SK-N-SH (cell line): ENCODE results near the gene DAPP1. TPM values are rescaled to one million over a fixed set of nuclear protein-coding genes. Genes with fewer than 3 reads are reported as not detected.

Experiments used
- CTCF ChIA-PET: fragments of 300-600, 350-600 bp; formaldehyde crosslinking; extraction: SDS; loops from one replicate; lab custom pipeline; 2021; lab: Yijun Ruan, JAX
- POLR2A ChIA-PET: fragments of 350-600 bp; sonication (Branson Sonifier 250); formaldehyde crosslinking; extraction: SDS; loops from one replicate; lab custom pipeline; 2020; ENCODE audit warnings: antibody characterized with exemption, inconsistent platforms; lab: Yijun Ruan, JAX
- DNase-seq: peaks from one replicate; pipeline ENCODE4 v3.0.0; 2012
- H2AFZ ChIP-seq: fragments of 200-600 bp; sonication (generic); 2 replicates; pipeline ENCODE4 v1.8.1; 2016; ENCODE audit warnings: antibody characterized with exemption, mild to moderate bottlenecking, low read depth
- H3F3A ChIP-seq: fragments of 200-600 bp; sonication (generic); replicated peaks from 2 replicates; pipeline ENCODE3; 2016; ENCODE audit warnings: antibody characterized with exemption, mild to moderate bottlenecking; ENCODE audit not compliant: insufficient read depth
- H3K27ac ChIP-seq, 2 experiments: fragments of 200-500 bp in 1 of 2; fragments of 200-600 bp in 1 of 2; sonication (Bioruptor generic) in 1 of 2; sonication (generic), shearing (Covaris generic) in 1 of 2; 2 replicates each; pipeline versions ENCODE4 v1.5.1 to v1.6.1; 2014 to 2016; ENCODE audit warnings: low read depth in 2 of 2, inconsistent platforms in 1 of 2, low read length in 1 of 2, mild to moderate bottlenecking in 1 of 2, mixed read lengths in 1 of 2
- H3K27me3 ChIP-seq: fragments of 200-600 bp; sonication (generic), shearing (Covaris generic); 2 replicates; pipeline ENCODE4 v1.6.1; 2016; ENCODE audit warnings: mixed run types; ENCODE audit not compliant: insufficient read depth
- H3K36me3 ChIP-seq, 2 experiments: fragments of 200-500 bp in 1 of 2; fragments of 200-600 bp in 1 of 2; sonication (Bioruptor generic) in 1 of 2; sonication (generic) in 1 of 2; replicated peaks in 1 of 2; 2 replicates each; pipeline versions ENCODE3 to v1.5.1; 2014 to 2016; ENCODE audit warnings: low read length in 1 of 2, mild to moderate bottlenecking in 1 of 2; ENCODE audit not compliant: insufficient read depth in 2 of 2, control insufficient read depth in 1 of 2
- H3K4me1 ChIP-seq, 2 experiments: fragments of 200-500 bp in 1 of 2; fragments of 200-600 bp in 1 of 2; sonication (Bioruptor generic) in 1 of 2; sonication (generic), shearing (Covaris generic) in 1 of 2; 2 replicates each; pipeline versions ENCODE4 v1.5.1 to v1.6.1; 2014 to 2016; ENCODE audit warnings: low read depth in 1 of 2, low read length in 1 of 2, mixed run types in 1 of 2; ENCODE audit not compliant: insufficient read depth in 2 of 2, control insufficient read depth in 1 of 2
- H3K4me2 ChIP-seq: fragments of 200-600 bp; sonication (generic), shearing (Covaris generic); 2 replicates; pipeline ENCODE4 v1.6.1; 2017; ENCODE audit warnings: mixed run types
- H3K4me3 ChIP-seq, 2 experiments: fragments of 200-500 bp in 1 of 2; fragments of 200-600 bp in 1 of 2; sonication (Bioruptor generic) in 1 of 2; sonication (generic), shearing (Covaris generic) in 1 of 2; 2 replicates each; pipeline versions ENCODE4 v1.5.1 to v1.8.1; 2014 to 2016; ENCODE audit warnings: low read depth in 2 of 2, inconsistent platforms in 1 of 2, low read length in 1 of 2, mild to moderate bottlenecking in 1 of 2, mixed read lengths in 1 of 2, moderate library complexity in 1 of 2
- H3K79me2 ChIP-seq: fragments of 200-600 bp; sonication (generic); 2 replicates; pipeline ENCODE4 v1.8.1; 2017; ENCODE audit warnings: mild to moderate bottlenecking; ENCODE audit not compliant: insufficient read depth
- H3K9ac ChIP-seq: fragments of 200-600 bp; sonication (generic); 2 replicates; pipeline ENCODE4 v1.6.1; 2017; ENCODE audit warnings: mixed run types
- H3K9me2 ChIP-seq: fragments of 200-600 bp; sonication (generic); 2 replicates; pipeline ENCODE4 v1.6.1; 2017; ENCODE audit warnings: mixed run types
- H3K9me3 ChIP-seq: fragments of 200-600 bp; sonication (generic); 2 replicates; pipeline ENCODE4 v1.6.1; 2017; ENCODE audit warnings: mixed run types, mild to moderate bottlenecking, moderate library complexity
- H4K20me1 ChIP-seq: fragments of 200-600 bp; sonication (generic); 2 replicates; pipeline ENCODE4 v1.6.1; 2017; ENCODE audit warnings: mild to moderate bottlenecking, mixed run types; ENCODE audit not compliant: insufficient read depth
- CHD2 ChIP-seq: fragments of 150-350 bp; IDR thresholded peaks from 2 replicates; pipeline ENCODE4 v1.6.1; 2018; ENCODE audit warnings: low read length; ENCODE audit not compliant: partially characterized antibody
- CTCF ChIP-seq: fragments of 200-600 bp; sonication (generic); IDR thresholded peaks from 2 replicates; pipeline ENCODE4 v1.6.1; 2017; ENCODE audit warnings: antibody characterized with exemption, mild to moderate bottlenecking, moderate library complexity
- ELF1 ChIP-seq: IDR thresholded peaks from 2 replicates; pipeline ENCODE4 v1.4.0; 2012
- EP300 ChIP-seq, 2 experiments: IDR thresholded peaks; 2 replicates each; pipeline versions ENCODE4 v1.4.0 to v1.6.1; 2012; ENCODE audit warnings: borderline replicate concordance in 1 of 2, low read depth in 1 of 2, low read length in 1 of 2
- EZH2phosphoT487 ChIP-seq: fragments of 200-600 bp; sonication (generic); IDR thresholded peaks from 2 replicates; pipeline ENCODE4 v1.6.1; 2017; ENCODE audit warnings: low read depth, mixed run types, mild to moderate bottlenecking, antibody characterized with exemption, moderate library complexity, borderline replicate concordance
- FOSL2 ChIP-seq: IDR thresholded peaks from 2 replicates; pipeline ENCODE4 v1.4.0; 2012; ENCODE audit warnings: low read depth, mild to moderate bottlenecking, moderate library complexity, borderline replicate concordance
- FOXM1 ChIP-seq: IDR thresholded peaks from 2 replicates; pipeline ENCODE4 v1.4.0; 2012; ENCODE audit warnings: low read depth, mild to moderate bottlenecking
- GABPA ChIP-seq: IDR thresholded peaks from 2 replicates; pipeline ENCODE4 v1.4.0; 2012; ENCODE audit warnings: low read depth, mild to moderate bottlenecking
- MEF2A ChIP-seq: IDR thresholded peaks from 2 replicates; pipeline ENCODE4 v1.4.0; 2012; ENCODE audit warnings: low read depth, borderline replicate concordance
- MXI1 ChIP-seq: IDR thresholded peaks from 2 replicates; pipeline ENCODE4 v1.6.1; 2012; ENCODE audit warnings: mild to moderate bottlenecking, low read depth, low read length, improper control_type of control experiment
- NFIC ChIP-seq: IDR thresholded peaks from 2 replicates; pipeline ENCODE4 v1.4.0; 2012; ENCODE audit warnings: borderline replicate concordance
- PBX3 ChIP-seq: IDR thresholded peaks from 2 replicates; pipeline ENCODE4; 2012
- POLR2AphosphoS5 ChIP-seq: IDR thresholded peaks from 2 replicates; pipeline ENCODE4 v1.6.1; 2012; ENCODE audit warnings: low read depth, low read length
- REST ChIP-seq: IDR thresholded peaks from 2 replicates; pipeline ENCODE4 v1.6.1; 2012; ENCODE audit warnings: mild to moderate bottlenecking, low read depth, low read length, moderate library complexity
- RFX5 ChIP-seq: IDR thresholded peaks from 2 replicates; pipeline ENCODE4 v1.6.1; 2012; ENCODE audit warnings: mild to moderate bottlenecking, improper control_type of control experiment, low read length
- SMC3 ChIP-seq: IDR thresholded peaks from 2 replicates; pipeline ENCODE4 v1.6.1; 2012; ENCODE audit warnings: low read depth, low read length, improper control_type of control experiment
- TAF1 ChIP-seq: IDR thresholded peaks from 2 replicates; pipeline ENCODE4 v1.6.1; 2012; ENCODE audit warnings: low read depth, mild to moderate bottlenecking, low read length, moderate library complexity, borderline replicate concordance
- TEAD4 ChIP-seq: IDR thresholded peaks from 2 replicates; pipeline ENCODE4 v1.4.0; 2012; ENCODE audit warnings: mild to moderate bottlenecking, borderline replicate concordance; ENCODE audit not compliant: insufficient read depth
- USF1 ChIP-seq: IDR thresholded peaks from 2 replicates; pipeline ENCODE4 v1.4.0; 2012; ENCODE audit warnings: low read depth, borderline replicate concordance
- USF2 ChIP-seq: fragments of 150-350 bp; IDR thresholded peaks from 2 replicates; pipeline ENCODE4 v1.6.1; 2017; ENCODE audit warnings: antibody characterized with exemption, low read length, low read depth, borderline replicate concordance
- WGBS: methylation state at CpG from one replicate; pipeline ENCODE4 v1.1.6; 2017; ENCODE audit warnings: low lambda C conversion rate; 5-methylcytosine and 5-hydroxymethylcytosine counted together
- polyA plus RNA-seq, 3 experiments: library from polyadenylated mRNA; depleted of rRNA; stranded (reverse); fragments of >200 nt; gene quantifications; 2 replicates each; pipeline ENCODE4 v1.2.3, GENCODE V29; 2012

Gene DAPP1
- polyA plus RNA-seq, 1 of the 3 experiments (the other 2 are of a cell fraction) = not detected

GRCh38 chr4:99835942-99836341 is 19.3 kb downstream of the DAPP1 start (continued):
- no peak for TF ChIP-seq CTCF
- TF ChIP-seq, all 33 proteins: peak for 0

GRCh38 chr4:99838927-99839326 is 22.3 kb downstream of the DAPP1 start:
- ChIA-PET POLR2A (no interaction called here), CTCF (interaction anchor here (1.0 kb wide), 1 partner anchor 76 kb away, joined by 3 read pairs; no protein-coding TSS in a partner anchor)
- H3K9me3 ChIP-seq = no peaks in the 10 kb centered on the region
- no peaks in the 10 kb centered on the region for H3K27me3 ChIP-seq
- H2AFZ ChIP-seq = no peak overlapping the region
- H3F3A ChIP-seq = no peaks in the 10 kb centered on the region
- no peak overlapping the region for H3K4me3 ChIP-seq
- H3K4me1 ChIP-seq = peaks cover 0 to under 1% of the 10 kb centered on the region in 2 experiments; a peak in 1 of 4 replicates
- no peaks in the 10 kb centered on the region for H3K79me2 ChIP-seq
- H3K9me2 ChIP-seq = no peaks in the 10 kb centered on the region
- no peaks in the 10 kb centered on the region for H4K20me1 ChIP-seq
- no peak for DNase-seq
- 56% methylated on average over 2 of the region's 2 CpGs for WGBS
- no peak overlapping the region for H3K9ac ChIP-seq
- TF ChIP-seq CHD2 = no peak
- TF ChIP-seq GABPA = no peak
- TF ChIP-seq POLR2AphosphoS5 = no peak
- TF ChIP-seq SMC3 = no peak
- TF ChIP-seq FOXM1 = no peak
- no peak for TF ChIP-seq REST
- no peak for TF ChIP-seq PBX3
- TF ChIP-seq EZH2phosphoT487 = no peak
- no peak for TF ChIP-seq ELF1
- TF ChIP-seq CTCF = no peak
- no peak for TF ChIP-seq TAF1
- no peak for TF ChIP-seq FOSL2
- no peak for TF ChIP-seq TEAD4
- TF ChIP-seq MEF2A = no peak
- no peak for TF ChIP-seq RFX5
- no peak for TF ChIP-seq MXI1
- no peak for TF ChIP-seq USF1
- TF ChIP-seq USF2 = no peak
- no peak for TF ChIP-seq NFIC
- TF ChIP-seq EP300 (IDR thresholded peaks at IDR 0.05; ENCODE audit: borderline replicate concordance in 1 of 2, low read depth in 1 of 2, low read length in 1 of 2) = no peak
- H3K27ac ChIP-seq = no peak overlapping the region
- no peak overlapping the region for H3K4me2 ChIP-seq
- H3K36me3 ChIP-seq = no peaks in the 10 kb centered on the region
